SK-N-SH treated with all-trans-retinoic acid at 6 μM for 48 hours (cell line): ENCODE measurements around the gene PLXND1.

Experiments
- ATAC-seq: fragments of 200-7000 bp; cut with Tn5 transposase; 3 replicates; pipeline ENCODE4 v1.9.1; 2020; ENCODE audit warnings: mild to moderate bottlenecking, moderate library complexity
- CSDC2 ChIP-seq: fragments of 250-450 bp; sonication (Bioruptor Pico); IDR thresholded peaks from 2 replicates; pipeline ENCODE4 v1.5.0; 2020; ENCODE audit warnings: mild to moderate bottlenecking, moderate library complexity
- ESRRG ChIP-seq: fragments of 250-450 bp; sonication (Bioruptor Pico); IDR thresholded peaks from 2 replicates; pipeline ENCODE4 v1.6.1; 2021; ENCODE audit warnings: mild to moderate bottlenecking
- OSR1 ChIP-seq: fragments of 250-450 bp; sonication (Bioruptor Pico); IDR thresholded peaks from 2 replicates; pipeline ENCODE4 v1.8.0; 2022; ENCODE audit warnings: moderate library complexity, mild to moderate bottlenecking, inconsistent platforms
- PATZ1 ChIP-seq: fragments of 250-450 bp; sonication (Bioruptor Pico); IDR thresholded peaks from 2 replicates; pipeline ENCODE4 v1.8.0; 2020; ENCODE audit warnings: mild to moderate bottlenecking, moderate library complexity, borderline replicate concordance
- RARB ChIP-seq: fragments of 250-450 bp; sonication (Bioruptor Pico); IDR thresholded peaks from 2 replicates; pipeline ENCODE4 v1.8.0; 2021; ENCODE audit warnings: mild to moderate bottlenecking, moderate library complexity
- SNAI2 ChIP-seq: fragments of 250-450 bp; sonication (Bioruptor Pico); IDR thresholded peaks from 2 replicates; pipeline ENCODE4 v1.5.0; 2020; ENCODE audit warnings: mild to moderate bottlenecking, moderate library complexity
- ZC3H10 ChIP-seq: fragments of 250-450 bp; sonication (Bioruptor Pico); IDR thresholded peaks from 2 replicates; pipeline ENCODE4 v1.5.1; 2021; ENCODE audit warnings: mild to moderate bottlenecking, moderate library complexity
- ZFP3 ChIP-seq: fragments of 250-450 bp; sonication (Bioruptor Pico); IDR thresholded peaks from 2 replicates; pipeline ENCODE4 v1.5.0; 2020; ENCODE audit warnings: mild to moderate bottlenecking, moderate library complexity
- ZNF565 ChIP-seq: fragments of 450-650 bp; formaldehyde crosslinking; conservative IDR thresholded peaks from 2 replicates; pipeline ENCODE4 v1.5.0; 2020; ENCODE audit warnings: low read depth, mild to moderate bottlenecking, moderate library complexity
- ZNF70 ChIP-seq: fragments of 450-650 bp; formaldehyde crosslinking; IDR thresholded peaks from 2 replicates; pipeline ENCODE4 v1.5.0; 2020; ENCODE audit warnings: mild to moderate bottlenecking, moderate library complexity
- TF ChIP-seq, protein P1 (sequence below): fragments of 250-450 bp; sonication (Bioruptor Pico); IDR thresholded peaks from 2 replicates; pipeline ENCODE4 v1.5.1; 2021; ENCODE audit warnings: mild to moderate bottlenecking, moderate library complexity
- TF ChIP-seq, protein P2 (sequence below): fragments of 250-450 bp; sonication (Bioruptor Pico); IDR thresholded peaks from 2 replicates; pipeline ENCODE4 v1.5.0; 2020; ENCODE audit warnings: mild to moderate bottlenecking, moderate library complexity
- TF ChIP-seq, protein P3 (sequence below): fragments of 250-450 bp; sonication (Bioruptor Pico); IDR thresholded peaks from 2 replicates; pipeline ENCODE4 v1.5.1; 2020; ENCODE audit warnings: low read depth, mild to moderate bottlenecking, moderate library complexity
- TF ChIP-seq, protein P4 (sequence below): fragments of 250-450 bp; sonication (Bioruptor Pico); IDR thresholded peaks from 2 replicates; pipeline ENCODE4 v1.8.0; 2021; ENCODE audit warnings: low read depth, mild to moderate bottlenecking, moderate library complexity, borderline replicate concordance

The PLXND1 gene

DNA sequence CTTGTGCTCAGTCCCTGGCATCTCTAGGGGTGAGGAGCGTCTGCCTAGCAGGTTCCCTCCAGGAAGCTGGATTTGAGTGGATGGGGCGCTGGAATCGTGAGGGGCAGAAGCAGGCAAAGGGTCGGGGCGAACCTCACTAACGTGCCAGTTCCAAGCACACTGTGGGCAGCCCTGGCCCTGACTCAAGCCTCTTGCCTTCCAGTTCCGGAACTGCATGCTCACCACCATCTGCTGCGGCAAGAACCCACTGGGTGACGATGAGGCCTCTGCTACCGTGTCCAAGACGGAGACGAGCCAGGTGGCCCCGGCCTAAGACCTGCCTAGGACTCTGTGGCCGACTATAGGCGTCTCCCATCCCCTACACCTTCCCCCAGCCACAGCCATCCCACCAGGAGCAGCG lies 73.1 kb downstream of the PLXND1 start (continued):
- TF ChIP-seq, protein P1, sequence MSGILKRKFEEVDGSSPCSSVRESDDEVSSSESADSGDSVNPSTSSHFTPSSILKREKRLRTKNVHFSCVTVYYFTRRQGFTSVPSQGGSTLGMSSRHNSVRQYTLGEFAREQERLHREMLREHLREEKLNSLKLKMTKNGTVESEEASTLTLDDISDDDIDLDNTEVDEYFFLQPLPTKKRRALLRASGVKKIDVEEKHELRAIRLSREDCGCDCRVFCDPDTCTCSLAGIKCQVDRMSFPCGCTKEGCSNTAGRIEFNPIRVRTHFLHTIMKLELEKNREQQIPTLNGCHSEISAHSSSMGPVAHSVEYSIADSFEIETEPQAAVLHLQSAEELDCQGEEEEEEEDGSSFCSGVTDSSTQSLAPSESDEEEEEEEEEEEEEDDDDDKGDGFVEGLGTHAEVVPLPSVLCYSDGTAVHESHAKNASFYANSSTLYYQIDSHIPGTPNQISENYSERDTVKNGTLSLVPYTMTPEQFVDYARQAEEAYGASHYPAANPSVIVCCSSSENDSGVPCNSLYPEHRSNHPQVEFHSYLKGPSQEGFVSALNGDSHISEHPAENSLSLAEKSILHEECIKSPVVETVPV (CRISPR knock-in tag), result no peak
- TF ChIP-seq, protein P2, sequence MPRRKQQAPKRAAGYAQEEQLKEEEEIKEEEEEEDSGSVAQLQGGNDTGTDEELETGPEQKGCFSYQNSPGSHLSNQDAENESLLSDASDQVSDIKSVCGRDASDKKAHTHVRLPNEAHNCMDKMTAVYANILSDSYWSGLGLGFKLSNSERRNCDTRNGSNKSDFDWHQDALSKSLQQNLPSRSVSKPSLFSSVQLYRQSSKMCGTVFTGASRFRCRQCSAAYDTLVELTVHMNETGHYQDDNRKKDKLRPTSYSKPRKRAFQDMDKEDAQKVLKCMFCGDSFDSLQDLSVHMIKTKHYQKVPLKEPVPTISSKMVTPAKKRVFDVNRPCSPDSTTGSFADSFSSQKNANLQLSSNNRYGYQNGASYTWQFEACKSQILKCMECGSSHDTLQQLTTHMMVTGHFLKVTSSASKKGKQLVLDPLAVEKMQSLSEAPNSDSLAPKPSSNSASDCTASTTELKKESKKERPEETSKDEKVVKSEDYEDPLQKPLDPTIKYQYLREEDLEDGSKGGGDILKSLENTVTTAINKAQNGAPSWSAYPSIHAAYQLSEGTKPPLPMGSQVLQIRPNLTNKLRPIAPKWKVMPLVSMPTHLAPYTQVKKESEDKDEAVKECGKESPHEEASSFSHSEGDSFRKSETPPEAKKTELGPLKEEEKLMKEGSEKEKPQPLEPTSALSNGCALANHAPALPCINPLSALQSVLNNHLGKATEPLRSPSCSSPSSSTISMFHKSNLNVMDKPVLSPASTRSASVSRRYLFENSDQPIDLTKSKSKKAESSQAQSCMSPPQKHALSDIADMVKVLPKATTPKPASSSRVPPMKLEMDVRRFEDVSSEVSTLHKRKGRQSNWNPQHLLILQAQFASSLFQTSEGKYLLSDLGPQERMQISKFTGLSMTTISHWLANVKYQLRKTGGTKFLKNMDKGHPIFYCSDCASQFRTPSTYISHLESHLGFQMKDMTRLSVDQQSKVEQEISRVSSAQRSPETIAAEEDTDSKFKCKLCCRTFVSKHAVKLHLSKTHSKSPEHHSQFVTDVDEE (CRISPR knock-in tag), result no peak
- no peak for TF ChIP-seq ZFP3 (CRISPR knock-in tag)
- no peak for TF ChIP-seq ZC3H10

GRCh38 chr3:129532261-129532660 lies 74.2 kb downstream of the PLXND1 start:
- TF ChIP-seq, protein P3, sequence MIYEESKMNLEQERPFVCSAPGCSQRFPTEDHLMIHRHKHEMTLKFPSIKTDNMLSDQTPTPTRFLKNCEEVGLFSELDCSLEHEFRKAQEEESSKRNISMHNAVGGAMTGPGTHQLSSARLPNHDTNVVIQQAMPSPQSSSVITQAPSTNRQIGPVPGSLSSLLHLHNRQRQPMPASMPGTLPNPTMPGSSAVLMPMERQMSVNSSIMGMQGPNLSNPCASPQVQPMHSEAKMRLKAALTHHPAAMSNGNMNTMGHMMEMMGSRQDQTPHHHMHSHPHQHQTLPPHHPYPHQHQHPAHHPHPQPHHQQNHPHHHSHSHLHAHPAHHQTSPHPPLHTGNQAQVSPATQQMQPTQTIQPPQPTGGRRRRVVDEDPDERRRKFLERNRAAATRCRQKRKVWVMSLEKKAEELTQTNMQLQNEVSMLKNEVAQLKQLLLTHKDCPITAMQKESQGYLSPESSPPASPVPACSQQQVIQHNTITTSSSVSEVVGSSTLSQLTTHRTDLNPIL, result no peak
- TF ChIP-seq ZFP3 (CRISPR knock-in tag) (no peak), PATZ1 (CRISPR knock-in tag) (no peak), RARB (CRISPR knock-in tag) (no peak), OSR1 (CRISPR knock-in tag) (no peak), ZNF70 (CRISPR knock-in tag) (no peak), SNAI2 (CRISPR knock-in tag) (no peak), ESRRG (CRISPR knock-in tag) (no peak), ZNF565 (CRISPR knock-in tag) (no peak), CSDC2 (CRISPR knock-in tag) (no peak)
- TF ChIP-seq, protein P2 (CRISPR knock-in tag), result no peak
- TF ChIP-seq, all 23 proteins: peak for 0

DNA sequence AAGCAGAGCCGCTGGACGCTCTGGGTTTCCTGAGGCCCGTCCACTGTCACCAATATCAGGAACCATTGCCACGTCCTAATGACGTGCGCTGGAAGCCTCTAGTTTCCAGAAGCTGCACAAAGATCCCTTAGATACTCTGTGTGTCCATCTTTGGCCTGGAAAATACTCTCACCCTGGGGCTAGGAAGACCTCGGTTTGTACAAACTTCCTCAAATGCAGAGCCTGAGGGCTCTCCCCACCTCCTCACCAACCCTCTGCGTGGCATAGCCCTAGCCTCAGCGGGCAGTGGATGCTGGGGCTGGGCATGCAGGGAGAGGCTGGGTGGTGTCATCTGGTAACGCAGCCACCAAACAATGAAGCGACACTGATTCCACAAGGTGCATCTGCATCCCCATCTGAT lies 74.8 kb downstream of the PLXND1 start:
- ATAC-seq, result no peak
- TF ChIP-seq, protein P2 (CRISPR knock-in tag), result no peak
- TF ChIP-seq, protein P4, sequence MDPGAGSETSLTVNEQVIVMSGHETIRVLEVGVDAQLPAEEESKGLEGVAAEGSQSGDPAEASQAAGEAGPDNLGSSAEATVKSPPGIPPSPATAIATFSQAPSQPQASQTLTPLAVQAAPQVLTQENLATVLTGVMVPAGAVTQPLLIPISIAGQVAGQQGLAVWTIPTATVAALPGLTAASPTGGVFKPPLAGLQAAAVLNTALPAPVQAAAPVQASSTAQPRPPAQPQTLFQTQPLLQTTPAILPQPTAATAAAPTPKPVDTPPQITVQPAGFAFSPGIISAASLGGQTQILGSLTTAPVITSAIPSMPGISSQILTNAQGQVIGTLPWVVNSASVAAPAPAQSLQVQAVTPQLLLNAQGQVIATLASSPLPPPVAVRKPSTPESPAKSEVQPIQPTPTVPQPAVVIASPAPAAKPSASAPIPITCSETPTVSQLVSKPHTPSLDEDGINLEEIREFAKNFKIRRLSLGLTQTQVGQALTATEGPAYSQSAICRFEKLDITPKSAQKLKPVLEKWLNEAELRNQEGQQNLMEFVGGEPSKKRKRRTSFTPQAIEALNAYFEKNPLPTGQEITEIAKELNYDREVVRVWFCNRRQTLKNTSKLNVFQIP (CRISPR knock-in tag), result no peak
- TF ChIP-seq CSDC2 (CRISPR knock-in tag), result no peak
- no peak for TF ChIP-seq ZC3H10

More at GRCh38 chr3:129532261-129532660, 74.2 kb downstream of the PLXND1 start:
- ATAC-seq, result no peak
